ENCODE measurements around the gene NUDT6.
"Not testable (repeated sequence)": the region's sequence is repeated elsewhere in the genome, so short reads cannot be mapped to it uniquely, and the experiment has no call there.

GRCh38 chr4:122945136-122945535 is 22.7 kb upstream of the NUDT6 start:
- not testable (repeated sequence) for TF ChIP-seq CTCF (IDR thresholded peaks at IDR 0.05); ZFX (IDR thresholded peaks at IDR 0.05; ENCODE audit: borderline replicate concordance)
